A549 (cell line): ENCODE results near the gene SV2C. TPM values are rescaled to one million over a fixed set of nuclear protein-coding genes. Genes with fewer than 3 reads are reported as not detected.

Experiments
- ATAC-seq, 2 experiments: fragments of 200-7000 bp in 1 of 2; fragments of >200 bp in 1 of 2; cut with Nextera tagmentation in 1 of 2; cut with Tn5 transposase in 1 of 2; 3 replicates each; pipeline versions ENCODE4 v1.8.0 to v1.9.1; 2018 to 2020; ENCODE audit warnings: mild to moderate bottlenecking in 1 of 2, moderate library complexity in 1 of 2
- CTCF ChIA-PET: fragments of 300-600 bp; sonication (Branson Sonifier 250); formaldehyde crosslinking; extraction: SDS; loops from one replicate; lab custom pipeline; 2021; ENCODE audit warnings: antibody characterized with exemption, inconsistent platforms; lab: Yijun Ruan, JAX
- POLR2A ChIA-PET: fragments of 350-600 bp; formaldehyde crosslinking; extraction: SDS; loops from one replicate; lab custom pipeline; 2021; ENCODE audit warnings: antibody characterized with exemption, inconsistent platforms; lab: Yijun Ruan, JAX
- DNase-seq, 2 experiments: peaks; one replicate each; pipeline versions ENCODE4 v3.0.0 to v3.0.0-alpha.2; 2011 to 2016; ENCODE audit warnings: low read depth in 1 of 2, low spot score in 1 of 2
- FAIRE-seq: peaks from 2 replicates; lab custom pipeline; 2011; peaks lifted over from hg19 to GRCh38; lab: Jason Lieb, UNC
- H3K27ac ChIP-seq, 2 experiments: fragments of >200 bp; sonication (Bioruptor Twin); formaldehyde crosslinking; 3 replicates each; pipeline ENCODE4 v1.5.1; 2016 to 2017
- H3K4me1 ChIP-seq: fragments of >200 bp; sonication (Bioruptor Twin); formaldehyde crosslinking; 3 replicates; pipeline ENCODE4 v1.6.1; 2016
- H3K4me2 ChIP-seq: fragments of >200 bp; sonication (Bioruptor Twin); formaldehyde crosslinking; 3 replicates; pipeline ENCODE4 v1.6.1; 2016
- H3K4me3 ChIP-seq: fragments of >200 bp; sonication (Bioruptor Twin); formaldehyde crosslinking; 3 replicates; pipeline ENCODE4 v1.5.1; 2016
- H3K9me3 ChIP-seq: fragments of >200 bp; sonication (Bioruptor Twin); formaldehyde crosslinking; 3 replicates; pipeline ENCODE4 v1.6.1; 2016
- ATOH8 ChIP-seq: fragments of 250-450 bp; sonication (Bioruptor Pico); IDR thresholded peaks from 2 replicates; pipeline ENCODE4 v1.5.0; 2020; ENCODE audit warnings: low read depth, mild to moderate bottlenecking, moderate library complexity
- BCL3 ChIP-seq: fragments of >200 bp; sonication (Bioruptor Twin); formaldehyde crosslinking; IDR thresholded peaks from 3 replicates; pipeline ENCODE4 v1.6.1; 2016
- BHLHE40 ChIP-seq: IDR thresholded peaks from 2 replicates; pipeline ENCODE4 v1.6.1; 2012; ENCODE audit warnings: low read depth, low read length, inconsistent platforms
- CHD2 ChIP-seq: fragments of 150-350 bp; IDR thresholded peaks from 2 replicates; pipeline ENCODE4 v1.6.1; 2014; ENCODE audit warnings: low read length; ENCODE audit not compliant: partially characterized antibody
- CHD4 ChIP-seq: fragments of 200-600 bp; sonication (generic); IDR thresholded peaks from 2 replicates; pipeline ENCODE4 v1.6.1; 2016; ENCODE audit warnings: antibody characterized with exemption, mild to moderate bottlenecking, borderline replicate concordance
- EHMT2 ChIP-seq: fragments of 200-600 bp; sonication (generic); IDR thresholded peaks from 2 replicates; pipeline ENCODE4 v1.6.1; 2016; ENCODE audit warnings: antibody characterized with exemption, low read depth, mild to moderate bottlenecking, moderate library complexity
- ELK1 ChIP-seq: fragments of 150-350 bp; IDR thresholded peaks from 2 replicates; pipeline ENCODE4 v1.6.1; 2014; ENCODE audit warnings: low read depth, mild to moderate bottlenecking, low read length
- ESRRA ChIP-seq: fragments of 150-350 bp; IDR thresholded peaks from 2 replicates; pipeline ENCODE4 v1.6.1; 2014; ENCODE audit warnings: mild to moderate bottlenecking, low read length, borderline replicate concordance
- FOXS1 ChIP-seq: fragments of 250-450 bp; sonication (Bioruptor Pico); IDR thresholded peaks from 2 replicates; pipeline ENCODE4 v1.5.0; 2020; ENCODE audit warnings: mild to moderate bottlenecking, moderate library complexity
- GATA3 ChIP-seq: IDR thresholded peaks from 2 replicates; pipeline ENCODE4 v1.6.1; 2012; ENCODE audit warnings: borderline replicate concordance
- HOXA7 ChIP-seq: fragments of 250-450 bp; sonication (Bioruptor Pico); IDR thresholded peaks from 2 replicates; pipeline ENCODE4 v1.5.0; 2020; ENCODE audit warnings: mild to moderate bottlenecking, moderate library complexity
- HOXB5 ChIP-seq: fragments of 250-450 bp; sonication (Bioruptor Pico); IDR thresholded peaks from 2 replicates; pipeline ENCODE4 v1.5.0; 2020; ENCODE audit warnings: mild to moderate bottlenecking, moderate library complexity
- MAFK ChIP-seq: fragments of 450-650 bp; IDR thresholded peaks from 2 replicates; pipeline ENCODE4 v1.6.1; 2014; ENCODE audit not compliant: partially characterized antibody
- PHF8 ChIP-seq: fragments of 200-600 bp; sonication (generic); IDR thresholded peaks from 2 replicates; pipeline ENCODE4 v1.6.1; 2016; ENCODE audit warnings: low read depth, mild to moderate bottlenecking, antibody characterized with exemption, moderate library complexity, borderline replicate concordance
- RFX5 ChIP-seq: fragments of 450-650 bp; IDR thresholded peaks from 2 replicates; pipeline ENCODE4 v1.7.1; 2014; ENCODE audit warnings: antibody characterized with exemption, mild to moderate bottlenecking, moderate library complexity
- SMC3 ChIP-seq: fragments of >200 bp; sonication (Bioruptor Twin); formaldehyde crosslinking; IDR thresholded peaks from 3 replicates; pipeline ENCODE4 v1.6.1; 2018; ENCODE audit warnings: inconsistent platforms
- ZC3H11A ChIP-seq: fragments of 450-650 bp; IDR thresholded peaks from 2 replicates; pipeline ENCODE4 v1.6.1; 2014; ENCODE audit warnings: antibody characterized with exemption, mild to moderate bottlenecking
- ZNF302 ChIP-seq: fragments of 250-450 bp; sonication (Bioruptor Pico); IDR thresholded peaks from 2 replicates; pipeline ENCODE4 v1.9.0; 2021; ENCODE audit warnings: inconsistent platforms, mild to moderate bottlenecking, moderate library complexity
- WGBS: methylation state at CpG from one replicate; pipeline ENCODE4 v1.1.6; 2017; ENCODE audit errors: missing lambda C conversion rate; 5-methylcytosine and 5-hydroxymethylcytosine counted together
- polyA plus RNA-seq, 4 experiments: library from polyadenylated mRNA; depleted of rRNA in 3 of 4; stranded (reverse); fragments of >200 nt; fragmentation: RNase III in 1 of 4; extraction: RNeasy Plus Mini Kit Qiagen cat#74134 plus additional on column Dnase treatment in 1 of 4; gene quantifications; 2 replicates in 3 of 4; 3 replicates in 1 of 4; pipeline ENCODE4 v1.2.3, GENCODE V29; 2011 to 2017

The SV2C gene
- polyA plus RNA-seq, 2 of the 4 experiments (the other 2 are of a cell fraction), result not detected

DNA sequence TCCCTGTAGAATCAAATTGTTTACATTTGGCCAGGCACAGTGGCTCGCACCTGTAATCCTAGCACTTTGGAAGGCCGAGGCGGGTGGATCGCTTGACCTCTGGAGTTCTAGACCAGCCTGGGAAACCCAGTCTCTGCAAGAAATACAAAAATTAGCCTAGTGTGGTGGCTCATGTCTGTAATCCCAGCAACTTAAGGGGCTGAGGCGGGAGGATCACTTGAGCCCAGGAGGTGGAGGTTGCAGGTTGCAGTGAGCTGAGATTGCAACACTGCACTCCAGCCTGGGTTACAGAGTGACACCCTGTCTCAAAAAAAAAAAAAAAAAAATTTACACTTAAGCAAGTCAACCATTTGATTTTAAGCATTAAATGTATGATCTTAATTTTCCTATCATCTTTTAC is 302.4 kb downstream of the SV2C start:
- Histone ChIP-seq H3K4me3 (no peak overlapping the region), H3K9me3 (no peaks in the 10 kb centered on the region), H3K27ac (no peak overlapping the region), H3K4me2 (no peak overlapping the region), H3K4me1 (no peaks in the 10 kb centered on the region)
- 88% methylated on average over 5 of the region's 5 CpGs for WGBS
- TF ChIP-seq SMC3, result no peak
- no peak for TF ChIP-seq GATA3
- no peak for DNase-seq
- no peak for ATAC-seq
- no peak for FAIRE-seq
- ChIA-PET CTCF (interaction anchor here (0.6 to 1.8 kb wide), 2 partner anchors 18 to 45 kb away, joined by 3 to 5 read pairs; partner anchors contain the start of gene IQGAP2), POLR2A (no interaction called here)

GRCh38 chr5:76386360-76386759 is 303.2 kb downstream of the SV2C start:
- peak in 1 of 2 experiments; percentile 19; a peak in 1 of 6 replicates for ATAC-seq
- no peak for FAIRE-seq
- DNase-seq, result no peak
- POLR2A ChIA-PET, result no interaction called here
- H3K4me1 ChIP-seq, result no peaks in the 10 kb centered on the region
- H3K9me3 ChIP-seq, result no peaks in the 10 kb centered on the region
- H3K4me3 ChIP-seq, result no peak overlapping the region
- CTCF ChIA-PET, result interaction anchor here (0.6 to 1.8 kb wide), 2 partner anchors 17 to 44 kb away, joined by 3 to 5 read pairs; partner anchors contain the start of gene IQGAP2
- WGBS, result 60% methylated on average over 5 of the region's 5 CpGs
- TF ChIP-seq PHF8 (no peak), ESRRA (no peak), MAFK (no peak), CHD4 (no peak), BCL3 (no peak), HOXB5 (CRISPR knock-in tag) (no peak), EHMT2 (no peak), ZC3H11A (no peak), ATOH8 (CRISPR knock-in tag) (no peak)
- no peak overlapping the region; a peak in 1 of 6 replicates for H3K27ac ChIP-seq
- H3K4me2 ChIP-seq, result no peak overlapping the region

DNA sequence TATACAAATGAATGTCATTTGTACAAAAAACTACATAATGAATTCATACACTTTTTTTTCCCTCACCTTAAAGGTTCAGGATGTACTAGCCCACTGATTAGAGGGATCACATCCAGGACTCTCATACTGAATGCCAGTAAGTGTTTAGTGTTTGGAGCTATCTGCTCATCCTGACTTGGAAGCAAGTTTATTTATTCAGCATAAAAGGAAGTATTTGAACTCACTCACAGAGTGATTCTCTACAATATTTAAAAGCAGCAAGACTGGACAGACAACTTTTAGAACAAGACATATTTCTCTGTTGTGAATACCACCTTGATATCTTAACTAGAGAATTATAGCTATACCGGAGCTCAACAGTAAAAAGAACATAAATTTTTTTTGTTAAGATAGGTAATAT is 305.1 kb downstream of the SV2C start:
- Histone ChIP-seq H3K27ac (no peak overlapping the region), H3K4me3 (no peak overlapping the region), H3K9me3 (no peaks in the 10 kb centered on the region), H3K4me1 (no peaks in the 10 kb centered on the region), H3K4me2 (no peak overlapping the region)
- DNase-seq, result no peak
- WGBS, result 84% methylated on average over 1 of the region's 1 CpG
- no peak for ATAC-seq
- TF ChIP-seq ELK1 (no peak), FOXS1 (CRISPR knock-in tag) (no peak), HOXA7 (CRISPR knock-in tag) (no peak), RFX5 (no peak)
- ChIA-PET POLR2A (no interaction called here), CTCF (interaction anchor here (0.6 to 2.7 kb wide), 3 partner anchors 9 to 195 kb away, joined by 3 to 17 read pairs (median 3); partner anchors contain the start of gene IQGAP2)
- no peak for FAIRE-seq

GRCh38 chr5:76388791-76389512 is 305.8 kb downstream of the SV2C start:
- FAIRE-seq, result no peak
- no peak for DNase-seq
- ATAC-seq, result no peak
- no peaks in the 10 kb centered on the region for H3K9me3 ChIP-seq
- ChIA-PET POLR2A (no interaction called here), CTCF (interaction anchor here (0.7 to 2.7 kb wide), 4 partner anchors 14 to 744 kb away, joined by 3 to 17 read pairs (median 3); partner anchors contain the start of gene IQGAP2)
- no peak for TF ChIP-seq CHD2
- TF ChIP-seq BHLHE40, result no peak
- no peak for TF ChIP-seq ATOH8 (CRISPR knock-in tag)
- no peak for TF ChIP-seq ZNF302 (CRISPR knock-in tag)
- TF ChIP-seq HOXB5 (CRISPR knock-in tag), result no peak
- H3K27ac ChIP-seq, result no peak overlapping the region
- WGBS, result 74% methylated on average over 11 of the region's 11 CpGs
- H3K4me1 ChIP-seq, result no peaks in the 10 kb centered on the region
- no peak overlapping the region for H3K4me2 ChIP-seq
- H3K4me3 ChIP-seq, result no peak overlapping the region
